GM06990 (cell line): ENCODE measurements around the gene GID4.

Experiments
- DNase-seq: peaks from one replicate; pipeline ENCODE4 v3.0.0-alpha.2; 2011; ENCODE audit not compliant: insufficient read length; ENCODE audit errors: extremely low read depth
- H3K27me3 ChIP-seq: replicated peaks from 2 replicates; pipeline ENCODE4 v1.6.0; 2011; ENCODE audit warnings: low read length; ENCODE audit not compliant: control insufficient read depth, insufficient read depth
- H3K36me3 ChIP-seq: 2 replicates; pipeline ENCODE4 v1.5.1; 2011; ENCODE audit warnings: low read length; ENCODE audit not compliant: control insufficient read depth, insufficient read depth
- H3K4me3 ChIP-seq: replicated peaks from 2 replicates; pipeline ENCODE4 v1.5.1; 2011; ENCODE audit warnings: low read depth, mild to moderate bottlenecking, control low read depth, low read length
- CTCF ChIP-seq: IDR thresholded peaks from 2 replicates; pipeline ENCODE4 v1.5.1; 2011; ENCODE audit warnings: low read length, control low read depth, mild to moderate bottlenecking, inconsistent platforms; ENCODE audit not compliant: insufficient read depth, poor library complexity, severe bottlenecking

The GID4 gene

GRCh38 chr17:18093616-18094408 is 54.6 kb downstream of the GID4 start:
- no peak for DNase-seq
- no peak overlapping the region for H3K4me3 ChIP-seq
- TF ChIP-seq CTCF = peak; percentile 28
- no peaks in the 10 kb centered on the region for H3K27me3 ChIP-seq
- H3K36me3 ChIP-seq = peaks cover 17% of the 10 kb centered on the region

DNA sequence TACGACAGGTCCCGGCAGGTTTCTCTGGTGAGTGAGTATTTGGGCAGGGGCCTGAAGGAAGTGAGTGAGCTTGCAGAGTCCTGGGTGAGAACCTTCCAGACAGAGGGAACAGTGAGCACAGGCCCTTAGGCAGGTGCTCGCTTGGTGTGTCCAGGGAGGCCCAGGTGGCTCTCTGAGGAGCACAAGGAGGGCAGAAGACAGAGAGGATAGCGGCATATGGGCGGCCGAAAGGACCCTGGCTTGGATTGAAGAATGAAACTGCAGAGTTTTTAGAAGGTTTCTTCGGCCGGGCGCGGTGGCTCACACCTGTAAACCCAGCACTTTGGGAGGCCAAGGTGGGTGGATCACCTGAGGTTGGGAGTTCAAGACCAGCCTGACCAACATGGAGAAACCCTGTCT is 55.2 kb downstream of the GID4 start:
- Histone ChIP-seq H3K36me3 (peaks cover 18% of the 10 kb centered on the region), H3K4me3 (no peak overlapping the region), H3K27me3 (no peaks in the 10 kb centered on the region)
- no peak for TF ChIP-seq CTCF
- no peak for DNase-seq

DNA sequence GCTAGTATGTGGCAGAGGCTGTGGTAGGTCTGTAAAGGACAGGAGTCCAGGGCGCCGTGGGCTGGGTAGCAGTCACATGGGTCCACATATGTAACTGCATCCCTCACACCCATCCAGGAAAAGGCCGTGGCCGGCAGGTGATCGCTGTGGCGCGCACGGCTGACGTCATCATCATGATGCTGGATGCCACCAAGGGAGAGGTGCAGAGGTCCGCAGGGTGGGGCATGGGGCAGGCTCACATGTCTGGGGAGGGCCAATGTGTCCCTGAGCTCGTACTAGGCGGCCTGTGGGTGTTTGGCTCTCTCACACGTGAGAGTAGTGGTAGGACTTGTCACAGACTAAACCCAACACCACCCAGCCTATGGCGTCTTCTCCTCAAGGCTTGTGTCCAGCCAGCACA is 60.3 kb downstream of the GID4 start:
- TF ChIP-seq CTCF = no peak
- peaks cover 37% of the 10 kb centered on the region for H3K36me3 ChIP-seq
- no peaks in the 10 kb centered on the region for H3K27me3 ChIP-seq
- DNase-seq = no peak
- H3K4me3 ChIP-seq = no peak overlapping the region

DNA sequence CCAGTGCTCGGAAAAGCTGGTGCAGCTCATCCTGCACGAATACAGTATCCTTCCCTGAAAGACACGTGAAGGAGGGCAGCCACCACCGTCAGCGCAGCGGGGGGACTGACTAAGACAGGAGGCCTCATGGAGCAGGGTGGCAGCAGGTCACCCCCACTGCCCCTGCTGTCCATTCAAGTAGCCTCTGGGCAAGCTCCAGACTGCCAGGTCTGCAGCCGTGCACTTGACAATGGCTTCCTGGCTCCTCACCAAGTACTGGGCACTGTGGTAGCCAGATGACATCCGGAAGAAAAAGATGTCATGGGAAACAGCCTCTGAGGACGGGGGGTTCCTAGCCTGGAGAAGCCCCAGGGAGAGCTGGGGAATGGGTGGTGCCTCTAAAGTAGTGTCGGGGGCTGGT is 61.4 kb downstream of the GID4 start:
- no peak overlapping the region for H3K4me3 ChIP-seq
- H3K36me3 ChIP-seq = peaks cover 41% of the 10 kb centered on the region
- TF ChIP-seq CTCF = no peak

DNA sequence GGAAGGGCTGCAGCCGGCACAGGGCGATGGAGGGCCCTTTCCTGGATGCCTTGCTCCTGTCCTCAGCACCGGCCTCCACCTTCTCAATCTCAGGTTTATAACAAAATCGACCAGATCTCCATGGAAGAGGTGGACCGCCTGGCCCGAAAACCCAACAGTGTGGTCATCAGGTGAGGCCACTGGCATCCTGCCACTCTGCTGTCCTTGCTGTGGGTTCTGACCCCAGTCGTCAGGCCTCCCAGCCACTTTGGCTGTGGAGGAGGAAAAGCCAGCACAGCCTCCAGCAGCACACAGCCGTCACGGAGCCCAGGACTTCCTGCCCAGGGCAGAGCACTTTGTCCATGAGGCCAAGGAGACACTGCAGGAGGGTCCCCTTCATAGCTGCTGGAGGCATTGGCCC is 62.6 kb downstream of the GID4 start:
- peaks cover 47% of the 10 kb centered on the region for H3K36me3 ChIP-seq
- H3K27me3 ChIP-seq = no peaks in the 10 kb centered on the region
- TF ChIP-seq CTCF = no peak
- DNase-seq = no peak
- no peak overlapping the region for H3K4me3 ChIP-seq

More for the DNA sequence above, 61.4 kb downstream of the GID4 start:
- no peaks in the 10 kb centered on the region for H3K27me3 ChIP-seq
- DNase-seq = no peak

- Histone ChIP-seq H3K27me3 (no peaks in the 10 kb centered on the region), H3K36me3 (peaks cover 45% of the 10 kb centered on the region), H3K4me3 (no peak overlapping the region)
- DNase-seq = no peak
- no peak for TF ChIP-seq CTCF
Observed at GRCh38 chr17:18102640-18103039, 63.4 kb downstream of the GID4 start.
